Coronary artery (tissue), 2 donors: ENCODE measurements around the gene BSCL2.
"Not testable (repeated sequence)": the region's sequence is repeated elsewhere in the genome, so short reads cannot be mapped to it uniquely, and the experiment has no call there.

ENCODE experiments used
- DNase-seq: peaks from one replicate; pipeline ENCODE4 v3.0.0-alpha.2; 2017; ENCODE audit warnings: low spot score
- H3K27ac ChIP-seq, 2 donors: fragments of 200-600 bp; sonication (generic); one replicate each; pipeline ENCODE4 v1.5.1; 2016 to 2019
- H3K4me3 ChIP-seq: fragments of 200-600 bp; sonication (generic); 2 replicates; pipeline ENCODE4 v1.5.1; 2016; ENCODE audit warnings: mild to moderate bottlenecking, moderate library complexity
- TF ChIP-seq, protein P1 (sequence below): fragments of 200-600 bp; sonication (generic); IDR thresholded peaks from one replicate; pipeline ENCODE4 v1.5.1; 2019; ENCODE audit warnings: antibody characterized with exemption

Gene BSCL2

DNA sequence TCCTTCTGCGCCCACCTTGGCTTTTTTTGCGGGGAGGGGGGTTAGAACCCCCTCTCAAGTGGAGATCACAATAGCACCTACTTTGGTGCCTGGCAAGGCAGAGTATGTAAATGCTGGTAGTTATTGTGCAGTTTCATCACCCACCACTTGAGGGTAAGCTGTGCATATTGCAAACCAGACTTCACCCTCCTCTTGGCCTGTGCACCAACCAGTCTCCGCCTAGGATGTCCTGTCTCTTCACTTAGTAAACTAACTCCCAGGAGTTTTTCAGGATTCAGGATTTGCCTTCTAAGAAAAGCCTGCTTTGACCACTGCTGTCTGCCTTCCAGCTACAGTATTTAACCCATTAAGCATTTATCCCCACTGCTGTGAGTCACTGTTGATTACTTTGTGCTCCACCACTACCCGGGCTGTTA lies 26.4 kb downstream of the BSCL2 start:
- peak overlapping the region in 1 of 2 donors; percentile 30 for H3K27ac ChIP-seq
- no peak for DNase-seq
- H3K4me3 ChIP-seq = no peak overlapping the region
- TF ChIP-seq, protein P1, sequence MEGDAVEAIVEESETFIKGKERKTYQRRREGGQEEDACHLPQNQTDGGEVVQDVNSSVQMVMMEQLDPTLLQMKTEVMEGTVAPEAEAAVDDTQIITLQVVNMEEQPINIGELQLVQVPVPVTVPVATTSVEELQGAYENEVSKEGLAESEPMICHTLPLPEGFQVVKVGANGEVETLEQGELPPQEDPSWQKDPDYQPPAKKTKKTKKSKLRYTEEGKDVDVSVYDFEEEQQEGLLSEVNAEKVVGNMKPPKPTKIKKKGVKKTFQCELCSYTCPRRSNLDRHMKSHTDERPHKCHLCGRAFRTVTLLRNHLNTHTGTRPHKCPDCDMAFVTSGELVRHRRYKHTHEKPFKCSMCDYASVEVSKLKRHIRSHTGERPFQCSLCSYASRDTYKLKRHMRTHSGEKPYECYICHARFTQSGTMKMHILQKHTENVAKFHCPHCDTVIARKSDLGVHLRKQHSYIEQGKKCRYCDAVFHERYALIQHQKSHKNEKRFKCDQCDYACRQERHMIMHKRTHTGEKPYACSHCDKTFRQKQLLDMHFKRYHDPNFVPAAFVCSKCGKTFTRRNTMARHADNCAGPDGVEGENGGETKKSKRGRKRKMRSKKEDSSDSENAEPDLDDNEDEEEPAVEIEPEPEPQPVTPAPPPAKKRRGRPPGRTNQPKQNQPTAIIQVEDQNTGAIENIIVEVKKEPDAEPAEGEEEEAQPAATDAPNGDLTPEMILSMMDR = no peak

DNA sequence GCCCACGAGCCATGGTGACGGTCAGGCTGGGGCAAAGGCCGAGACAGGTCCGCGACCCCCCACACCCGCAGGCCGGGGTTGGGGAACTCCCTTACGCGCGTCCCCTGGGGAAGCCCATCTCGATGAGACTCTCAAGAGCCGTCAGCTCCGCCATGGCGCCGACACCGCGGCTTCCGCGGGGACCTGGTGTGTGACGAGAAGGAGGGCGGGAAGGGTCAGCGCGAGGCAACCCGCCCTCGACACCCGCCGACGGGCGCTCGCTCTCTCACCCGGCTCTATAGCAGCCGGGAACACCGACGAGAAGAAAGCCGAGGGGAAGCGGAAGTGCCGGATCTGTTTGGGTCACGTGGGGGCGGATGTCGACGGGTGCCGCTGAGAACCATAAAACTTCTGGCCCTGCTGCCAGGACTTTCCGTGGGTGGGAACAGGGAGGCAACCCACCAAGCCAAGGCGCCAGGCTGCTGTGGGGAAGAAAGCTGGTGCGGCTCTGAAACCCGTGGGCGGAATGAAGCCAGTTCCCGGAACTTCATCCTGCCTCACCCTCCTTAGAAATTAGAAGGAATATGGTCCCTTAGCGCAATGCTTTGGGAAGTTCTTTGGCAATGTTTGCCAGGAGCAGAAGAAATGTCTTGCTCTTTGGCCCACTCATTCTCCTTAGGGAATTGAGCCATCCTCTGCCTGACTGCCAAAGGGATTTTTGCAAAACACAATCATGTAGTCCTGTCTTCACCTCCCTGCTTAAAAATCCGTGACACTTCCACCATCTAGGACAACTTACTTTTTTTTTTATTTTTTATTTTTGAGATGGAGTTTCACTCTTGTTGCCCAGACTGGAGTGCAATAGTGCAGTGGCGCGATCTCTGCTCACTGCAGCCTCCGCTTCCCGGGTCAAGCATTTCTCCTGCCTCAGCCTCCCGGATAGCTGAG lies 28.2 kb downstream of the BSCL2 start, which contains the start of gene UBXN1:
Gene UBXN1 (minus strand): TSS at position 304 of the 927 bp plus-strand sequence. CDS start 150 bp downstream, at position 154.
- peak; percentile 95 for DNase-seq
- Histone ChIP-seq H3K27ac (peak within 1 kb of the TSS; percentile 84 to 89), H3K4me3 (peak within 1 kb of the TSS; percentile 87)
- TF ChIP-seq, protein P1 = no peak

DNA sequence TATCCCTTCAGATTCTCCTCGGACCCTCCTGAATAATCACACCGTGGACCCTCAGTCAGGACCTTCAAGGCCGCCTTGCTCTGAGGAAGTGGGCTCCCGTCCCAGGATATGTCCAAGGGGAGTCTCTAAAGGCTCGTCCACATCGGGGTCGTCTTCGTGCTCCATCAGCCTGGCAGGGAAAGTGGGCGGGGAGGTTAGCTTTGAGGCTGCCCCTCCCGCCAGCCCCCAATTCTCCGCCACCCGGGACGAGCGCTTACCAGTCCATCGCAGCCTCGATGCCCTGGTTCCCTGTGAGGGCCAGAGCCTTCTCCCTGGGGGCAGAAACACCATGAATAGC lies 28.8 kb downstream of the BSCL2 start:
- Histone ChIP-seq H3K4me3 (peak overlapping the region; percentile 87), H3K27ac (peak overlapping the region; percentile 84 to 89)
- no peak for DNase-seq
- TF ChIP-seq, protein P1 = no peak

DNA sequence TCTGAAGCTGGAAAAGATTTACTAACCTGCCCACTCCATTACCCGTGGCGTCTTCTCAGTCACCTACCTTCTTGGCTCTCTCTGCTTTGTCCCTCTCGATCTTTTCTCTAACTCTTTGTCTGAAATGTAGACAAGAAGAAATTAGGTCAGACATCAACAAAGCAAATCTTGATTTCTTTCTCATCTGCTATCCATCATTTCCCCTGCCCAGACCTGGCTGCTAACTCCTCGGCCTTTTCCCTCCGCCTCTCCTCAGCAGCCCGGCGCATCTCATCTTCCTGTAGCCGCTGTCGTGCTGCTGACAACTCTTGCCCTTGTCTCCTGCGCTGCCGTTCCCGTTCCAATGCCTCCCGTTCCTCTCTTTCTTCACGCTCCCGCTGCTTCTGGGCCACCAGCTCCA lies 29.5 kb downstream of the BSCL2 start:
- Histone ChIP-seq H3K27ac (no peak overlapping the region), H3K4me3 (peak overlapping the region; percentile 87)
- no peak for DNase-seq
- TF ChIP-seq, protein P1 = no peak

DNA sequence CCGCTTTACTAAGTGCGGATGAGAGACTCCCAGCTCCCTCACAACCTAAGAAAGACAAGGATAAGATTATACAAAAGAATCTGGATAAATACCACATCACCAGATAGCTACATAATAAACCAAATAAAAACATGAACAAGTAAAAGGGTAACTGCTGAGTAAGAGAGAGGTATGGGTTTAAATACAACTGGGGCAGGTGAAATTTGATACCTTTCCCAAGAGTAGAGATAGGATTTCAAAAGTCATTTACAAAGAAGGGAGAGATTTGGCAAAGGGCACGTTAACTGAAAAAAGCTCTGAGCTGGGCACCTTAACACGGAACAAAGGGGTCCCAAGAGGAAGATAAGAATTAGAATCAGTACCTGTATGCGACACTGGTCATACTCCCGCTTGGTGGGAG lies 30.1 kb downstream of the BSCL2 start:
- DNase-seq = no peak
- H3K4me3 ChIP-seq = no peak overlapping the region
- no peak overlapping the region for H3K27ac ChIP-seq
- TF ChIP-seq, protein P1 = no peak

DNA sequence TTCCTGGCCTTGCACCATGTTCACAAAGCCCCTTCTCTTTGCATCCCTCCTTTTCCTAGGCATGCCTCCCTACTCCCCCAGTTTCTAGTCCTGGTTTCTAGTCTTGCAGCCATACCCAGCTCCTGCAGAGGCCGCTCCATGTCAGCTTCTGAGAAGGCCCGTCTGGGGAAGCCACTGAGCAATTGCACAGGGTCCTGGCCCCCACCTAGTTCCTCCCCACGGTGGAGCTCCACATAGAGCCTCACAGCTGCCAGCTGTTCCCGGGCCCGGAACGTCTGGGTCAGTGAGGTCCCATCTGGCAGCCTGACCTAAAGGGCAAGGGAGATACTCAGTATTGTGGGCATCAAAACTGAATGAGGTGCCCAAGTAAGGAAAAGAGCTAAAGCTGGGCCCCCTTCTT lies 30.5 kb downstream of the BSCL2 start:
- Histone ChIP-seq H3K4me3 (no peak overlapping the region), H3K27ac (no peak overlapping the region)
- TF ChIP-seq, protein P1 = no peak
- no peak for DNase-seq

DNA sequence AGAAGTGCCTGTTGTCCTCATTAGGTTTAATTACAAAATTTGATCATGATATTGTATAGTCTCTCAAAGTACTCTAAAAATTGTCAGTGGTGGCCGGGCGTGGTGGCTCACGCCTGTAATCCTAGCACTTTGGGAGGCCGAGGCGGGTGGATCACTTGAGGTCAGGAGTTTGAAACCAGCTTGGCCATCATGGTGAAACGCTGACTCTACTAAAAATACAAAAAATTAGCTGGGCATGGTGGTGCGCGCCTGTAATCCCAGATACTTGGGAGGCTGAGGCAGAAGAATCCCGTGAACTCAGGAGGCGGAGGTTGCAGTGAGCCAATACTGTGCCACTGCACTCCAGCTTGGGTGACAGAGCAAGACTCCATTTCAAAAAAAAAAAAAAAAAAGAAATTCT lies 31.8 kb downstream of the BSCL2 start:
- not testable (repeated sequence) for DNase-seq, H3K27ac ChIP-seq, H3K4me3 ChIP-seq
